ENCODE data around the gene RHBDL1.

RHBDL1 gene

DNA sequence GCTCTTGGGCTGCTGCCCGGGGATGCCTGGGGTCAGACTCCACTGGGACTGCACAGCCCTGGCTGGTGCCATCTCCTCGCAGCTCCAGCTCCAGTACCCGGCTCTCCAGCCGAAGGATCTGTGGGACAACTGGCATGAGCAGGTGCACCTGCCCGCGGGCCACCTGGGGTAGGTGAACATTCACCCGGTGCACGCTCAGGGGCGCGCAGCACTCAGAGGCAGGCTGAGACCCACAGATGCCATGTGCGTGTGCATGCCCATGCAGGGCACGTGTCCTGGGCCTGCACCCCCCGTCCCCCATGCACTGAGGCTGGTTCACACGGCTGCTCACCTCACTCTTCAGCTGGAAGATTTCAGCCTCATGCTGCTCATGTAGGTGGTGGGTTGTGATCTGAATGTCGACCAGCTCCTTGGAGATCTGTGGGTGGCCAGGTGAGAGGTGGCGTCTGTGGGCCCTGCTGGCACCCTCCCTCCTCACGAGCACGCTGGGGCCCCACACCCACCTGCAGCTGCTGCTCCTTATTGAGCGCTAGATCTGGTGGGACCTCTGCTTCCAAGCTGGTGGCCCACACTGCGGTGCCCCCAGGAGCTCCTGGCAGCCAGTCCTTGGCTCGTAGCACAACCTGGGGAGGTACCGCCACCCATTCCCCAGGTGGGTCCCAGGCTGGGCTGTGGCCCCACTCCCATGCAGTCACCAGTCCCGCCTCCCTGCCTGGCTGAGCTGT is 50.2 kb downstream of the RHBDL1 start:
- Histone ChIP-seq H3K36me3 (ENCODE audit: control insufficient read depth, low read length) (peaks cover 42% of the 10 kb centered on the region), H4K20me1 (ENCODE audit: control insufficient read depth, insufficient read depth, low read depth, low read length) (0 out of 2 replicates have a peak, but pooled peaks cover 3% of the 10 kb centered on the region), H3K27me3 (ENCODE audit: control insufficient read depth, low read length) (no peaks in the 10 kb centered on the region), H3K27ac (ENCODE audit: low read depth, low read length) (no peak overlapping the region), H3K4me2 (ENCODE audit: low read length) (peak overlapping the region; percentile 80), H3K9me2 (replicated peaks; ENCODE audit: control insufficient read depth, low read length) (no peaks in the 10 kb centered on the region), H3K79me2 (ENCODE audit: control insufficient read depth, low read length) (peaks cover 9% of the 10 kb centered on the region), H3K9me3 (ENCODE audit: control insufficient read depth, insufficient read depth, low read length) (no peaks in the 10 kb centered on the region), H3K4me3 (ENCODE audit: low read length) (peak overlapping the region; percentile 65; the same call in 1 of the 2 replicates), H3K4me1 (ENCODE audit: control insufficient read depth, low read length) (peaks cover 53% of the 10 kb centered on the region), H3F3A (ENCODE audit: control insufficient read depth, insufficient read depth) (peaks cover 10% of the 10 kb centered on the region; the same call in 1 of the 2 replicates)
- no peak for TF ChIP-seq EZH2phosphoT487 (IDR thresholded peaks at IDR 0.05; ENCODE audit: borderline replicate concordance, low read length)
- no peak for TF ChIP-seq CTCF (IDR thresholded peaks at IDR 0.05; ENCODE audit: low read depth, low read length, poor library complexity, severe bottlenecking)

- no peak overlapping the region for H3K27ac ChIP-seq (ENCODE audit: low read depth, low read length)
- no peaks in the 10 kb centered on the region for H3K9me3 ChIP-seq (ENCODE audit: control insufficient read depth, insufficient read depth, low read length)
- no peaks in the 10 kb centered on the region for H3K9me2 ChIP-seq (replicated peaks; ENCODE audit: control insufficient read depth, low read length)
- peak overlapping the region; percentile 80 for H3K4me2 ChIP-seq (ENCODE audit: low read length)
- peaks cover 44% of the 10 kb centered on the region for H3K36me3 ChIP-seq (ENCODE audit: control insufficient read depth, low read length)
- 0 out of 2 replicates have a peak, but pooled peaks cover 3% of the 10 kb centered on the region for H4K20me1 ChIP-seq (ENCODE audit: control insufficient read depth, insufficient read depth, low read depth, low read length)
- H3K27me3 ChIP-seq (ENCODE audit: control insufficient read depth, low read length) = no peaks in the 10 kb centered on the region
- H3K4me1 ChIP-seq (ENCODE audit: control insufficient read depth, low read length) = peaks cover 54% of the 10 kb centered on the region
- H3F3A ChIP-seq (ENCODE audit: control insufficient read depth, insufficient read depth) = peaks cover 10% of the 10 kb centered on the region; the same call in 1 of the 2 replicates
- no peak for TF ChIP-seq CTCF (IDR thresholded peaks at IDR 0.05; ENCODE audit: low read depth, low read length, poor library complexity, severe bottlenecking)
- TF ChIP-seq EZH2phosphoT487 (IDR thresholded peaks at IDR 0.05; ENCODE audit: borderline replicate concordance, low read length) = no peak
- peak overlapping the region; percentile 65 for H3K4me3 ChIP-seq (ENCODE audit: low read length)
- peaks cover 9% of the 10 kb centered on the region for H3K79me2 ChIP-seq (ENCODE audit: control insufficient read depth, low read length)
Observed at GRCh38 chr16:726188-726437, 50.6 kb downstream of the RHBDL1 start.

- Histone ChIP-seq H3K79me2 (ENCODE audit: control insufficient read depth, low read length) (peaks cover 6% of the 10 kb centered on the region), H3K9me2 (replicated peaks; ENCODE audit: control insufficient read depth, low read length) (no peaks in the 10 kb centered on the region), H3K27me3 (ENCODE audit: control insufficient read depth, low read length) (no peaks in the 10 kb centered on the region), H3K4me1 (ENCODE audit: control insufficient read depth, low read length) (peaks cover 56% of the 10 kb centered on the region), H3F3A (ENCODE audit: control insufficient read depth, insufficient read depth) (peaks cover 10% of the 10 kb centered on the region; the same call in 1 of the 2 replicates), H3K36me3 (ENCODE audit: control insufficient read depth, low read length) (peaks cover 46% of the 10 kb centered on the region), H4K20me1 (ENCODE audit: control insufficient read depth, insufficient read depth, low read depth, low read length) (0 out of 2 replicates have a peak, but pooled peaks cover 3% of the 10 kb centered on the region), H3K4me3 (ENCODE audit: low read length) (peak within 1 kb of the TSS; percentile 85), H3K4me2 (ENCODE audit: low read length) (peak within 1 kb of the TSS; percentile 85), H3K27ac (ENCODE audit: low read depth, low read length) (peak within 1 kb of the TSS; percentile 72), H3K9me3 (ENCODE audit: control insufficient read depth, insufficient read depth, low read length) (no peaks in the 10 kb centered on the region)
- TF ChIP-seq CTCF (IDR thresholded peaks at IDR 0.05; ENCODE audit: low read depth, low read length, poor library complexity, severe bottlenecking) (no peak), EZH2phosphoT487 (IDR thresholded peaks at IDR 0.05; ENCODE audit: borderline replicate concordance, low read length) (no peak)
Observed at GRCh38 chr16:726438-727290, 51.2 kb downstream of the RHBDL1 start, which contains the start of the genes CCDC78 and HAGHL. Gene CCDC78 (minus strand): TSS chr16:726443. CDS start chr16:726367, 76 bp downstream. Gene HAGHL (plus strand): TSS chr16:727106. CDS start chr16:727510, 404 bp downstream.
